Measurements from ENCODE around the gene BTAF1.

DNA sequence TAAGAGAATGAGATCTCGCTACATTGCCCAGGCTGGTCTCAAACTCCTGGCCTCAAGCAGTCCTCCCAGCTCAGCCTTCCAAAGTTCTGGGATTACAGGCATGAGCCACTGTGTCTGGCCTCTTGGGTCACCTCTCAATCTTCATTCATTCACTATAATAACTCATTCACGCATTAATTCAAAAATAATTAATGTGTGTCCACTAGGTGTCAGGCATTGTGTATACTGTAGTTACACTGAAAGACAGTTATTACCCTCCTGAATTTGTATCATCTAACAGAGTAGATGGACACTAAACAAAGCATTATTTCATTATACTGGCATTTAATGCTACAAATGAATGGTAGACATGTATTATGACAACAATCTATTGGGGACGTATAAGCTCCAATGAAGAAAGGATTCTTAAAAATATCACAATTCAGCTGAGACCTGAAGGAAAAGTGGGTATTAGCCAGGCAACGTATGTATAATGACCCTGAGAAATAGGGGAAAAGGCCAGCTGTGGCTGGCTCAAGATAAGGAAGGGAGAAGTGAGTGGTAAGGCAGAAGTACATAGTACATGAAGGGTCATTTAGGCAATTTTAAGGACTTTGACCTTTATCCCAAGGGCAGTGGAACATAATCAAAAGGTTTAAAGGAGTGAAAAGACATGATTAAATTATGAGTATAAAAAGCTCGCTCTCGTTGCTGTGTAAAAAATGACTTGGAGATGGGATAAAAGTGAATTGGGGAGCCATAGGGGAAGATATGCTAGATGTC, 150.7 kb downstream of the BTAF1 start:
- TF ChIP-seq, protein P1, sequence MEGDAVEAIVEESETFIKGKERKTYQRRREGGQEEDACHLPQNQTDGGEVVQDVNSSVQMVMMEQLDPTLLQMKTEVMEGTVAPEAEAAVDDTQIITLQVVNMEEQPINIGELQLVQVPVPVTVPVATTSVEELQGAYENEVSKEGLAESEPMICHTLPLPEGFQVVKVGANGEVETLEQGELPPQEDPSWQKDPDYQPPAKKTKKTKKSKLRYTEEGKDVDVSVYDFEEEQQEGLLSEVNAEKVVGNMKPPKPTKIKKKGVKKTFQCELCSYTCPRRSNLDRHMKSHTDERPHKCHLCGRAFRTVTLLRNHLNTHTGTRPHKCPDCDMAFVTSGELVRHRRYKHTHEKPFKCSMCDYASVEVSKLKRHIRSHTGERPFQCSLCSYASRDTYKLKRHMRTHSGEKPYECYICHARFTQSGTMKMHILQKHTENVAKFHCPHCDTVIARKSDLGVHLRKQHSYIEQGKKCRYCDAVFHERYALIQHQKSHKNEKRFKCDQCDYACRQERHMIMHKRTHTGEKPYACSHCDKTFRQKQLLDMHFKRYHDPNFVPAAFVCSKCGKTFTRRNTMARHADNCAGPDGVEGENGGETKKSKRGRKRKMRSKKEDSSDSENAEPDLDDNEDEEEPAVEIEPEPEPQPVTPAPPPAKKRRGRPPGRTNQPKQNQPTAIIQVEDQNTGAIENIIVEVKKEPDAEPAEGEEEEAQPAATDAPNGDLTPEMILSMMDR (IDR thresholded peaks at IDR 0.05; ENCODE audit: low read length): peak; percentile 19; the same call in 1 of the 2 replicates
- no peak for TF ChIP-seq EZH2 (IDR thresholded peaks at IDR 0.05; ENCODE audit: borderline replicate concordance, low read length)

Measured in OCI-LY1 (cell line).